ENCODE results near the gene STUM.
A peak's percentile ranks its signal among the peaks of the same experiment; 100 is the strongest.
"Not testable (repeated sequence)": the region's sequence is repeated elsewhere in the genome, so short reads cannot be mapped to it uniquely, and the experiment has no call there.

The STUM gene

GRCh38 chr1:226604560-226605317 lies 56.2 kb downstream of the STUM start:
- DNase-seq (ENCODE audit: low read depth) = no peak

- DNase-seq (ENCODE audit: low read depth) = no peak
Measured at GRCh38 chr1:226605318-226605950, 56.9 kb downstream of the STUM start.

DNA sequence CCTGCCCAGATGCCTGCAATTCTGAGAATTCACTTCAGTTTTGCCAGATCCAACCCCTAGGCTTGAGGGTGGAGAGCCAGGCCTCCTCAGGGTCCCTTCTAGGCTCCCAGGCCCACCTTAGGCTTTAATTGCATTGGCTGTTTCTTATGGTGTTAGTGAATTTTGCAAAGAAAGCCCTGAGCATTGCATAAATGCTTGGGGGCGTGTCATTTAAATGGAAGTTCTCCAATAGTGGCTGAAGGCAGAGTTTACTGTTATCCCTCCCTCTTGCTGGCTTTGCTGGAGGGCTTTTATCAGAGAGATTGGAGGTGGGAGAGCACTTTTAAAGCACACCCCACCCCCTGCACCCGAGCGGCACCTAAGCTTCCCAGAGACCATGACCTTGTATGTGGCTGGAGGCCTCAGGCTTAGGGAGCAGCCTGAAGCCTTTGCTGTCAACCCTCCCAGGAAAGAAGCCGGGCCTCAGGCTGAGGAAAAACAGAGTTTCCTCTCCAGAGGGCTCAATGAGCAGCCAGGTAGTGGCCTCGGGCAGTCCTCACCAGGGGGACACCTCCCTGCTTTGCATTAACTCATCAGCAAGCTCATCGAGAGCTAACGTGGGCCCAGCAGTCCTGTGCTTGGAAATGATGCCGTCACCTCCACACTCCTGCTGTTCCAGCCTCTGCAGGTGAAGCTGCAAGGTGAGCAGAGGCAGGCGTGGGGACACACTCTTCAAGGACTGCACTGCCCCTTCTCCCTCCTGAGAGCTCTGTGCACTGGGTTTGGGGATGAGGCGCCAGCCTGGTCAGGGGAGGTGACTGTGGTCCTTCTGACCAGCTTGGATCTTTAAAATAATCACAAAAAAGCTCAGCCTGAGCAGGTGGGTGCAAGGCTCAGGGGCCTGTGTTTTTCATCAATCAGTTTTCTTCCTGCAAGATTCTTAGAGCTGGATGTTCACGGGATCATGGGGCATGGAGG lies 58.0 kb downstream of the STUM start:
- no peak for DNase-seq (ENCODE audit: low read depth)

GRCh38 chr1:226607268-226607660 lies 58.7 kb downstream of the STUM start:
- DNase-seq (ENCODE audit: low read depth) = no peak

DNA sequence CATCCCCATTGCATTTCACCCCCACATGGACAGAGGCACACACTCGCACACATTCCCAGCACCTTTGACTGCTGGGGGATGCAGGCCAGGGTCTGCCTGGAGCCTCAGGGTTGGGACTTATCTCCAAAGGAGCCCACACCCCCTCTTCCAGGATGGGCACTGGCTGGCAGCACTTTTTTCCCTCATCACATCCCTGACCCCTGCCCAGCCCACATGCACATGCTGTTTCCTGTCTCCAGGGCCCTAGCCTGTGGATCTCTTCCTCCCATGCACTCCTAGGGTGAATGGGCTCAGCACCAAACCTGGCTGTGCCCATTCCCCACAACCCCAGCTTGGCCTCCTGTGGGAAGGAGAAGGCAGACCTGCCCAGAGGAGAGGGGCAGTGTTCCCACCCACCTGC lies 59.3 kb downstream of the STUM start:
- DNase-seq (ENCODE audit: low read depth) = no peak

- peak; percentile 55 for DNase-seq (ENCODE audit: low read depth)
Measured at GRCh38 chr1:226608699-226609505, 60.3 kb downstream of the STUM start.

DNA sequence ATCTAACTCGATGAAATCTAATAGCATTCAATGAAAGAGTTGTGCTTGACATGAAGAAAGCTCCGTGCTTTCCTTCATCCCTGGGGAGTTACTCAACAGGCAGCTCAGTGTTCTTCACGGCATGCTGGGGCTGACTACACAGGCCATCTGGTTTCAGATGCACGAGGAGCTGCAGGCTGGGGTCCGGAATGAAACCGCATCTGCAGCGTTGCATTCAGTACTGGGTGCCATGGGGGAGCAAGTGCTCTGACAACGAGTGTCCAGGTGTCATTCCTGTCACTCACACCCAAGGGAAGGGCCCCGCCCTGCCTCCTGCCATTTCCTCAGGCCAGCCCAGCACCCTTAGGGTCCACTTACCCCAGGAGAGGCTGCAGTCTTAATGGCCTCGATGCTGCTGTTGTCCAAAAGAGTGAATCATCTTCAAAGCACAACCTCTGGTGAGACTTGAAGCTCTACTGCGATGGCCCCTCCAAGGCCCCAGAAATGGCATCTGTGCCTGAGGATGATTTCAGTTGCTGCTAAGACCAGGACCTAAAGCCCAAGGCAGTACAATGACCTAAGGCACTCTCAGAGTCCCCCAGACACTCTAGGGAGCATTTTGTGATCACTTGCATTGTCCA lies 61.4 kb downstream of the STUM start:
- no peak for DNase-seq (ENCODE audit: low read depth)

GRCh38 chr1:226610671-226611070 lies 62.1 kb downstream of the STUM start:
- DNase-seq (ENCODE audit: low read depth) = no peak

DNA sequence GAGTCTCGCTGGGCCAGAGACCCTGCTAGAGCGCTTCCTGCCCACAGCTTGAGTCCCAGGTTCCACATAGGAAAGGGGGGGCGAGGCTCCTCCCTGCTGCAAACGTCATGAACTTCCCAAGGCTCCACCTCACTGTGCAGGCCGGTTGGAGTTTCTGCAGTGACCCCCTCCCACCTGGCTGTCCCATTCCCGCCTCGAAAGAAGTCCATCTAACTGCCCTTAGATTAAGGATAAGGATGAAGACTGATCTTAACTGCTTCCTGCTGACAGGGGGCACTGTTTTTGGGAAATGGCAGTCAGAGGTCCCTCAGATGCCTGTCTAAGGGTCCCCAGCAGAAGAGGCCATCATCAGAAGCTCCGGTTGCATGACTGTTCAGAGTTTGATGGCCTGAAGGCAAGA lies 62.7 kb downstream of the STUM start:
- no peak for DNase-seq (ENCODE audit: low read depth)

DNA sequence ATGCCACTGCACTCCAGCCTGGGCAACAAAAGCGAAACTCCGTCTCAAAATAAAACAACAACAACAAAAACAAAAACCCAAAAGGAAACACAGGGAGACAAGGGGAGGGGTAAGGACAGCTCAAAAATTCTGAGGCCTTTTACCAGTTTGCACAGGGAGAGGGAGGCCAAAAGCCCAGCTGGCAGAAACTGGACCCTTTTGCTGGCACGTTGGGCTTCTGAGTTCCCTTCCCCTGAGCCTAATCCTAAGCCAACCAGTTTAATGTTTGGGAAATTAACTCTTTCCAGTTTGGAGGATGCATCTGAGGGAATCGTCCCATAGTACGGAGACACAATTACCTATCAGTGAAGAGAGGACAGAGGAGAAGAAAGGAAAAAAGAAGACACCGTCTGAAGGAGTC lies 63.4 kb downstream of the STUM start:
- not testable (repeated sequence) for DNase-seq (ENCODE audit: low read depth)

DNA sequence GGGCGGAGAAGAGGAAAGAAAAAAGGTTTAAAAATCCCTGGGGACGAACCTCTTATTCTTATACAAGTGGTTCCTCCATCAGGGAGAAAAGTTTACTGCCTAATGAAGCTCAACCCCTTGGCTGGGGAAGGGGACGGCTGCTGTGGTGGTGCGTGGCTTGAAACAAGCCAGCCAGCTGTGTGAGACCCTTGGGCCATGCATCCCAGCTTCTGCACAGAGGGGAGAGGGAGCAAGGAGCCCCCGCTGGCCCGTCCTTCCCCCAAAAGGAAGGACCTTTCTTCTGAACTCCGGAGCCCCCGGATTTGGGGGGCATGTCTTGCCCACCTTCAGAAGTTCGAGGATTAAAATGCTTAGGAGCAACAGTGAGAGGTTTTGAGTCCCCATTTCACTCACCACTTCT lies 67.3 kb downstream of the STUM start:
- no peak for DNase-seq (ENCODE audit: low read depth)

GRCh38 chr1:226616636-226617035 lies 68.1 kb downstream of the STUM start:
- no peak for DNase-seq (ENCODE audit: low read depth)

DNA sequence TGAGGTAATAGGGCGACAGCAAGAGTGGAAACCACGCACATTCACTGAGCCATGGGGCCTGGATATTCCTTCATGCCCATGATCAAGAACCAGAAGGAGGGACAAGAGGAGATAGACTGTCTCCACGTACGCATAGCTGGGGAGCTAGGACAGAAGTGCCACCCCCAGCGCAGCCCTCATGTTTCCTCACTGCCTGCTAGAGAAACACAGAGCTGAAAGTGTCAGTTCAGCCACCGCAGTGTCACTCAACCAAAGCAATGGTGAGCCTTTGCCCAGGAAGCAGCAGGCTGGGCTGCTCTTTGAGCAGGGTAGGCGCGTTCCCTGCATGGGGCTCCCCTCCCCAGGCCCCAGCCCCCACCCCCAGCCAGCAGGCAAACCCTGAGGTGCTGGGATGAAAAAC lies 68.5 kb downstream of the STUM start:
- no peak for DNase-seq (ENCODE audit: low read depth)

GRCh38 chr1:226617719-226618118 lies 69.2 kb downstream of the STUM start:
- DNase-seq (ENCODE audit: low read depth) = not testable (repeated sequence)

GRCh38 chr1:226618380-226618779 lies 69.8 kb downstream of the STUM start:
- no peak for DNase-seq (ENCODE audit: low read depth)

- no peak for DNase-seq (ENCODE audit: low read depth)
Measured at GRCh38 chr1:226619031-226619430, 70.5 kb downstream of the STUM start.

DNA sequence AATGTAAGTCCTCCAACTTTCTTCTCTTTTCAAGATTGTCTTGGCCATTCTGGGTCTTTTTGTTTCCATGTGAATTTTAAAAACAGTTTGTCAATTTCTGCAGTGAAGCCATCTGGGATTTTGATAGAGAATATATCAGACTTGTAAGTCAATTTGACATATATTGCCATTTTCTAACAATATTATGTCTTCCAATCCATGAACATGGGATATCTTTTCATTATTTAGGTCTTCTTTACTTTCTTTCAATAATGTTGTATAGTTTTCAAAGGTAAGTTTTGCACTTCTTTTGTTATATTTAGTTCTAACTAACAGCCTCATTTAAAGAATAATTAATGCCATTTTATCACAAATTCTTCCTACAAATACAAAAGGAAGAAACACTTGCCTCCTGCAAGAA lies 73.4 kb downstream of the STUM start:
- DNase-seq (ENCODE audit: low read depth) = no peak

GRCh38 chr1:226624526-226624925 lies 76.0 kb downstream of the STUM start:
- peak; percentile 18 for DNase-seq (ENCODE audit: low read depth)

DNA sequence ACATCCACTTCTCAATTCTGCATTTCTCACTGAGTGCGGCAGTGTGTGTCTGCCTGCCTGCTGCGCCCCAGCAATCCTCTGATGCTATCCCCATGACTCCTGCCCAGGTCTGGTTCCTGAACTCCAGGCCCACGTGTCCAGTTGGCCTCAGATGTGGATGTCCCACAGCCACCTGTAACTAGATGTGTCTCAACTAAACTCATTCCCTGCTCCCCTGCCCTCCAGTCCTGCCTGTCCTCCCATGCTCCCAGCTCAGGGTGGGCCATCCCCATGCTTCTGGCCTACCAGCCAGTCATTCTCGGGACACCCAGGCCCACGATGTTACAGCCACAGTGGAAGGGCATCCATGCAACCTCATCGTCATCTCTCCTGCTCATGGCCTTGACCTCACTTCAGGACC lies 76.8 kb downstream of the STUM start:
- DNase-seq (ENCODE audit: low read depth) = no peak

GRCh38 chr1:226625832-226626576 lies 77.4 kb downstream of the STUM start:
- no peak for DNase-seq (ENCODE audit: low read depth)

- DNase-seq (ENCODE audit: low read depth) = peak; percentile 59
Measured at GRCh38 chr1:226626577-226626956, 78.0 kb downstream of the STUM start.

Data from amniotic epithelial cell (primary cell).